T follicular helper cell (primary cell): ENCODE data around the gene TRAPPC4.
"Not testable (repeated sequence)": the region's sequence is repeated elsewhere in the genome, so short reads cannot be mapped to it uniquely, and the experiment has no call there.

Source experiments
- DNase-seq: peaks from one replicate; pipeline ENCODE4 v3.0.0-alpha.2; 2020; ENCODE audit warnings: low read depth
- total RNA-seq, 2 experiments: gene quantifications; one replicate each; lab custom pipeline; 2026; lab: John Stamatoyannopoulos, UW

TRAPPC4 gene, protein sequence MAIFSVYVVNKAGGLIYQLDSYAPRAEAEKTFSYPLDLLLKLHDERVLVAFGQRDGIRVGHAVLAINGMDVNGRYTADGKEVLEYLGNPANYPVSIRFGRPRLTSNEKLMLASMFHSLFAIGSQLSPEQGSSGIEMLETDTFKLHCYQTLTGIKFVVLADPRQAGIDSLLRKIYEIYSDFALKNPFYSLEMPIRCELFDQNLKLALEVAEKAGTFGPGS
- 43.0 to 58.3 reads per million in 2 experiments for total RNA-seq

DNA sequence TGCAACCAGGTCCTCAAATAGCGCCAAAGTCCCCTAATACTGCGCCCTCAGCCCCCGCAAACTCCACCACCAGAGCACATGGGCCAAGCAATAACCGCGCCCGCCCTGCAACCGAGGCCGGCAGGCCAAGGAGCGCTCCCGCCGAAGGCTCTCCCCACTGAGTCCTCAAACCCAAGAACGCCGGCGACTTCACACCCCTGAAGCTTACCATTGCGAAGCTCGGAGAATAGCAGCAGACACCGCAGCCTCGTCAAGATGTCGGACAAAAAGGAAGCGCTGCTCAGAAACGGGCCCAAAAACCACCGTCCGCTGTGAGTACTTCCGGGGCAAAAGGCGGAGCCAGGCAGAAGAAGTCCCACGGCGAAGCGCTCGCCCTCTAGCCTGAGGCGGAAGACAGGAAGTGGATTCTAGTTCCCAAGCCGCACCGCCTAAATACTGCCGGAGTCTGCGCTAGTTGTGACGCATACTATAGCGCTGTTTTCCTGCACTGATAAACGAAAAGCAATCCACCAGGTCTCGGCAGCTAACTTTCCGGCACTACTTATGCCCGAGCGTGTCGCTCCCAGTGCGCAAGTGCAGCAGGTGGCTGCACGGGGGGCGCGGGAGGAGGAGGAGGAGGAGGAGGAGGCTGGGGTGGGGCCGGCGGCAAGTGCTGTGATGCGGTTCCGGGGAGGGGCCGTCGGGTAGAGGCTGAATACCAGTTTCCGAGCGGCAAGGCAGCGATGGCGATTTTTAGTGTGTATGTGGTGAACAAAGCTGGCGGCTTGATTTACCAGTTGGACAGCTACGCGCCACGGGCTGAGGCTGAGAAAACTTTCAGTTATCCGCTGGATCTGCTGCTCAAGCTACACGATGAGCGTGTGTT, at the start of gene TRAPPC4, which contains the start of gene RPS25:
TRAPPC4 (plus strand) TSS at position 693 of the 865 bp plus-strand sequence; CDS start at position 723, 30 bp downstream.
RPS25 (minus strand) TSS at position 270 of the 865 bp plus-strand sequence; CDS start at position 211, 59 bp downstream.
- peak; percentile 94 for DNase-seq

DNA sequence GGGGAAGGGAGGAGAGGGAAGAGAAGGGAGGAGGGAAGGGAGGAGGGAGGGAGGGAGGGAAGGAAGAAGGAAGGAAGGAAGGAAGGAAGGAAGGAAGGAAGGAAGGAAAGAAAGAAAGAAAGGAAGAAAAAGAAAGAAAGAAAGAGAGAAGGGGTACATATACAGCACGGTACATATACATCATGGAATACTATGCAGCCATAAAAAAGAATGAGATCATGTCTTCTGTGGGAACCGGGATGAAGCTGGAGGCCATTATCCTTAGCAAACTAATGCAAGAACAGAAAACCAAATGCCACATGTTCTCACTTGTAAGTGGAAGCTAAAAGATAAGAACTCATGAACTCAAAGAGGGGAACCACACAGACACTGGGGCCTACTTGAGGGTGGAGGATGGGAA, 49.1 kb upstream of the TRAPPC4 start:
- not testable (repeated sequence) for DNase-seq

DNA sequence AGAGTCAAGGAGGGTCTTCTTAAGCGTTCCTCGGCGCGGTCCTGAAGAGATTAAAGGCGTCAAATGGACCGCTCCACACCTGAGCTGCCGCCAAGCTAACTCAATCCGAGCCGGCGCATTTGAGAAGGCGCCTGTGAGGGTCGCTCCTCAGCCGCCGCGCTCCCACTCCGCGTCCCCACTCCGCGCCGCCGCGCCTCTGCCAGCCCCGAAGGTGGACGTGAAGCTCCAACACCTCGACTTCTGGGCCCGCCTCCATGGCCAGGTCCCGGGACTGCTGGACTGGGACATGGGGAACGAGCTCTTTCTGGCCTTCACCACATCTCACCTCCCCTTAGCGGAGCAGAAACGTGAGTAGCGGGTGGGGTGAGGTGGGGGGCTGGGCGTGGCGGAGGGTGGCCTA, 46.9 kb upstream of the TRAPPC4 start, which contains the start of gene FOXR1:
FOXR1 (plus strand) TSS at position 116 of the 400 bp plus-strand sequence; CDS start at position 287, 171 bp downstream.
- no peak for DNase-seq

DNA sequence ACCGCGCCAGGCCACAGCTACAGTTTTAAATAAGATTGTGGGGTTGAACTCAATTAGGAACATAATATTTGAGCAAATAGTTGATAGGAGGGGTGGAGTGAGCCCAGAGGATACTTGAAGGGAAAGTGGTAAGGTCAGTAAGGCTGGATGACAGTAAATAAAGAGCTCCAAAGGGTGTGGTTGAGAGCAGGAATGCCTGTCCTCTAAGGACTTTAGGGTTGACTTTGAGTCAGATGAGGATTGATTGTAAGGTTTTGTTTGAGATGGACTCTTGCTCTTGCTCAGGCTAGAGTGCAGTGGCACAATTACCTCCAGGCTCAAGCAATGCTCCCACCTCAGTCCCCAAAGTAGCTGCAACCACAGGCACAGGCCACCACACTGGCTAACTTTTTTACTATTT, 44.6 kb upstream of the TRAPPC4 start:
- DNase-seq = no peak

DNA sequence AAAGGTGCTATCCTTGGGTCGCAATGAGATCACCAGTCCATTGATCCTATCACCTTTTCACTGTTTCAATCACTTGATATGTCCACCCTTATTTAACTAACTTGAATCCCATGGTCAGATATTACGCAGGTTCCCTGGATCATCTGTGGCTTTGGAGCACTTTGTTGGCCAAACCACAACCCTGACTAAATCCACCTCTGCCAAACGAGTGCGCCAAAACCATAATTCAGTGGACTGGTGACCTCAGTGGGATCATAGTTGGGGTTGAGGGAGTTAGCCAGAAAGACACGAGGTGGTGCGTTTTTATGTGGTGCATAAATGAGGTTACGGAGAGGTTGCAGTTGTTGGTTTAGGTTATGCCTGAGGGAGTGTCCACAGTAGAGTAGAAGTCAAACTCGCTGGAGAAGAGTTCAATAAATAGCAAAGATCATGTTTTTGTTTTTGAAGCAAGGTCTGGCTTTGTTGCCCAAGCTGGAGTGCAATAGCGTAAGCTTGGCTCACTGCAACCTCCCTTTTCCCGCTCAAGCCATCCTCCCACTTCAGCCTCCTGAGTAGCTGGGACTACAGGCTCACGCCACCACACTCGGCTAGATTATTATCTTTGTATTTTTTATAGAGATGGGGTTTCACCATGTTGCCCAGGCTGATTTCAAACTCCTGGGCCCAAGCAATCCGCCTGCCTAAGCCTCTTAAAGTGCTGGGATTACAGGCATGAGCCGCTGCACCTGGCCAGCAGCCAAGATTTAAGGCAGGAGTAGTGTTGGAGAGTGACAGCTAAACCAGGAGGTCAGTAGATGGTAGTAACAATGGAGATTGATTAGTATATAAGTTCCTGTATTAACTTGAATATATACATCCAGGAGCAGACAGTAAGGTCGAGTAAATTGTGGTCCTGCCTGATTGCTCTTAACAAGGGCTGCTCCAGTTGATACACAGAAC, 42.5 kb upstream of the TRAPPC4 start:
- no peak for DNase-seq

DNA sequence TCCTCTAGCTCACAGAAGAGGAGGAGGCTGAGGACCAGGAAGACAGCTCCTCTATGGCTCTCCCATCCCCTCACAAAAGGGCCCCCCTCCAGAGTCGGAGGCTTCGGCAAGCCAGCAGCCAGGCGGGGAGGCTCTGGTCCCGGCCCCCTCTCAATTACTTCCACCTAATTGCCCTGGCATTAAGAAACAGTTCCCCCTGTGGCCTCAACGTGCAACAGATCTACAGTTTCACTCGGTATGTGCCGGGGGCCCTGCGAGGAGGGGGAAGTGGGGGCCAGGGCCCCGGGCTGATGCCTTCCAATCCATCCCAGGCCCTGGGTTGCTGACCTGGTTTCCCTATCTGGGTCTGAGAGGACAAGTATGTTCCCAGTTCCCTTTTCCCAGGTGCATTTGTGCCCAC, 39.1 kb upstream of the TRAPPC4 start:
- DNase-seq = no peak

DNA sequence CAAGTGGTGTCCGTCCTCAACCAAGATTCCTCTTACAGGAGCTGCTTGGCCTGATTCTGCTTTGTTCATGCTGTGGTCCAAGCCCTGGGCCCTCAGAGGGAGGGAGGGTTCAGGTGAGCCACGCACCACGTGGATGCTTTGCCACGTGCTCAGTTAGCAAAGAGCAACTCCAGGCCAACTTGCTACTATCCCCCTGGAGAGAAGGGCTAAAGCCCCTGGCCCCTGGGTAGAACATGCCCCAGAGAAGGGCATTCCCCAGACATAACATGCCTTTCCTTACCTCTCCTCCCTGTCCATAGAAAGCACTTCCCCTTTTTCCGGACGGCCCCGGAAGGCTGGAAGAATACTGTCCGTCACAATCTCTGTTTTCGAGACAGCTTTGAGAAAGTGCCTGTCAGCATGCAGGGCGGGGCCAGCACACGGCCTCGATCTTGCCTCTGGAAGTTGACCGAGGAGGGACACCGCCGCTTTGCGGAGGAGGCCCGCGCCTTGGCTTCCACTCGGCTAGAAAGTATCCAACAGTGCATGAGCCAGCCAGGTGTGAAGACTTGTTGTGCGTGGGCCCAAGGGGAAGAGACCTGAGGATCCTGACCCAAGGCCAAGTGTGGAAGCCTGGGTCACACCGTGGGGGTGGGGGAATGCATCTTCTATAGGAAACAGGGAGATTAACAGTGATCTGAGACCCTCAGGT, 38.2 kb upstream of the TRAPPC4 start:
- DNase-seq = no peak

DNA sequence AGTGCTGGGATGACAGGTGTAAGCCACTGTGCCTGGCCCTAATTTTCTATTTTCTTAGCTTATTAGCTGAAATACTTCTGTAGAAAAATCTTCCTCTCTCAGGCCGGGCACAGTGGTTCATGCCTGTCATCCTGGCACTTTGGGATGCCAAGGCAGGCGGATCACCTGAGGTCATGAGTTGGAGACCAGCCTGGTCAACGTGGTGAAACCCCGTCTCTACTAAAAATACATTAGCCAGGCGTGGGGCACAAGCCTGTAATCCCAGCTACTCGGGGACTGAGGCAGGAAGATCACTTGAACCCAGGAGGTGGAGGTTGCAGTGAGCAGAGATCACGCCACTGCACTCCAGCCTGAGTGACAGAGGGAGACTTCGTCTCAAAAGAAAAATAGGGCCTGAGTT, 34.2 kb upstream of the TRAPPC4 start:
- not testable (repeated sequence) for DNase-seq

DNA sequence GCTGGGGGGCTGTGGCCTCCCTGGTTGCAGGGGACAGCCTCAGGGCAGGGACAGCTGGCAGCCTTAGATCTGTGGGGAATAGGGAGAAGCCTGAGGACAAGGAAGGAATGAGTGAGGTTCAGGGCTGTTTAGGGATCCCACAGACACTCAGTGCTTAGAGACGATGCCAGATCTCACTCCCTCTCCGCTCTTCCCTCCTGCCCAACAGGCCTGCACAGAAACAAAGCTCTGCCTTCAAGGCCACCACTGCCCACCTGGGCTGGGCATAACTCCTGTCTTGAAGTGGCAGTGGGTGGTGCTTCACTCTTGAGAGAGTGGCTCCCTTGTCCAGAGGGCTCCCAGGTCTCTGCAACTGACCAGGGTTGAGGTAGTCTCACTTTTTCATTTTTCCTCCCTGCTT, 33.7 kb upstream of the TRAPPC4 start:
- no peak for DNase-seq

DNA sequence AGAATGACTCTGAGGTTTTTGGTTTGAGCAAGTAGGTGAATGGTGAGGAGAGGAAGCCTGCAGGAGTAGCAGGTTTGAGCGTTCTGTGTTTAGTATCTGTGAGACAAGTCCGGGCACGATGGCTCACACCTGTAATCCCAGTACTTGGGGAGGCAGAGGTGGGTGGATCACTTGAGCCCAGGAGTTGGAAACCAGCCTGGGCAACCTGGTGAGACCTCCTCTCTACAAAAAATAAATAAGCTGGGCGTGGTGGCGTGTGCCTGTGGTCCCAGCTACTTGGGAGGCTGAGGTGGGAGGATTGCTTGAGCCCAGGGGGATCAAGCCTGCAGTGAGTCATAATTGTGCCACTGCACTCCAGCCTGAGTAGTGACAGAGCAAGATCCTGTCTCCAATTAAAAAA, 30.3 kb upstream of the TRAPPC4 start:
- no peak for DNase-seq

DNA sequence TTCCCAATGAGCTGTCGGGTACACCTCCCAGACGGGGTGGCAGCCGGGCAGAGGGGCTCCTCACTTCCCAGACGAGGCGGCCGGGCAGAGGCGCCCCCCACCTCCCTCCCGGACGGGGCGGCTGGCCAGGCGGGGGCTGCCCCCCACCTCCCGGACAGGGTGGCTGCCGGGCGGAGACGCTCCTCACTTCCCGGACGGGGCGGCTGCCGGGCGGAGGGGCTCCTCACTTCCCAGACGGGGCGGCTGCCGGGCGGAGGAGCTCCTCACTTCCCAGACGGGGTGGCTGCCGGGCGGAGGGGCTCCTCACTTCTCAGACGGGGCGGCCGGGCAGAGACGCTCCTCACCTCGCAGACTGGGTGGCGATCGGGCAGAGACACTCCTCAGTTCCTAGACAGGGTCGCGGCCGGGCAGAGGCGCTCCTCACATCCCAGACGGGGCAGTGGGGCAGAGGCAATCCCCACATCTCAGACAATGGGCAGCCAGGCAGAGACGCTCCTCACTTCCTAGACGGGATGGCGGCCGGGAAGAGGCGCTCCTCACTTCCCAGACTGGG, 27.0 kb upstream of the TRAPPC4 start:
- DNase-seq = not testable (repeated sequence)

DNA sequence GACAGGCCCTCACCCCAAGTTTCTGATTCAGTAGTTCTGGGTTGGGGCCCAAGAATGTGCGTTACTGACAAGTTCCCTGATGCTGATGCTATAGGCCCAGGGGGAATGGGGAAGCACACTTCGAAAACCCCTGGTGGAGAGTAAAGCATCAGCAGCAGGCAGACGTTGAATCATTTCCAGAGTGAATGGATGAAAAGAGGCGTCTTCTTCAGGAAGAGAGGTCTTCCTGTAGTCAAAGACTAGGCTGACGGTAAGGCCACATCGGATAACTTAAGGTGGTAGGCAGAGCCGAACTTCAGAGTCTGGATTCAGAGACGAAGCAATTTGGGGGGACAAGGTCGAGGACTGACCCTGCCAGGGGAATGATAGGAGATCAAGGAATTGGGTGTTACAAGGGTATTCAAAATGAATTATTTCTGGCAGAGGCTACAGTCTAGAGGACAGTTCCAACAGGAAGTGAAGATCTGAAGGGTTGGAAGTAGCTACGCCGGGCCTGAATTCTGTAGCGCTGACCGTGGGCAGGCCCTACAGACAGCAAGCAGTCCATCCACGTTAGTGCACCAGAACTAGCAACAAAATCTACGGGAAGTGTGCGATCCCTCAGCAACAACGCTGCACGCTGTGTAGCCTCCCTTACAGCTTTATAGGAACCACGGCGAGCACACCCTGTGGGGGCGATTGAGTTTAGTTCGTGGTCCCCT, 21.5 kb upstream of the TRAPPC4 start:
- no peak for DNase-seq

DNA sequence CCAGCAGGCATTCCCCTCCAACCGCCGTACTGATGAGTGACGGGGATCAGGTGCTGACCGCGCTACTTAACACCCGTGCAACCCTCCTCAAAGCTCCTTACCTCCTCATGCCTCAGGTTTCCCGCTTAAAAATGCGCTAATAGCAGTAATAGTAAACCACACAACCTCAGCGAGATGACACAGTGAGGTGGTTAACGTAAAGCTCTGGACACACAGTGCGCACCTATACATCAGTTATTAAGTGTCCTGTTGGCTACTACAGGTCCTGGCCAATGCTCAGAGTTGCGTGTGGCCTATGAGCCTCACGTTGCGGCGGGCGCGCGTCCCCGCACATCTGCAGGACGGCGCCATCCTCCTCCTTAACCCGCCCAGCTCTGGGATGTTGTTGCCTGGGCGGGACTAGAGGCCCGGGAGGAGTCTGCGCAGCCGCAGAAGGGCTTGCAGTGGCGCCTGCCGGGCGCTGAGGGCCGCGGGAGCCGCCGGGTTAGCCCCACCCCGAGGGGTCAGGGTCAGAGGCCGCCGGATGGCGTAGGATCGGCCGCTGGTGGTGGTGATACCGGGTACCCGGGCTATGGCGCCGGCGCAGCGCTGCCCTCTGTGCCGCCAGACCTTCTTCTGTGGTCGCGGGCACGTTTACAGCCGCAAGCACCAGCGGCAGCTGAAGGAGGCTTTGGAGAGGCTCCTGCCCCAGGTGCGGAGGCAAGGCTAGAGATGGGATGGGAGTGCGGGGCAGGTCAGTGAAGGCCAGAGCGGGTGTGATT, 20.8 kb upstream of the TRAPPC4 start, which contains the start of gene CENATAC:
CENATAC (plus strand) TSS at position 512 of the 761 bp plus-strand sequence; CDS start at position 572, 60 bp downstream.
- DNase-seq = peak; percentile 92

DNA sequence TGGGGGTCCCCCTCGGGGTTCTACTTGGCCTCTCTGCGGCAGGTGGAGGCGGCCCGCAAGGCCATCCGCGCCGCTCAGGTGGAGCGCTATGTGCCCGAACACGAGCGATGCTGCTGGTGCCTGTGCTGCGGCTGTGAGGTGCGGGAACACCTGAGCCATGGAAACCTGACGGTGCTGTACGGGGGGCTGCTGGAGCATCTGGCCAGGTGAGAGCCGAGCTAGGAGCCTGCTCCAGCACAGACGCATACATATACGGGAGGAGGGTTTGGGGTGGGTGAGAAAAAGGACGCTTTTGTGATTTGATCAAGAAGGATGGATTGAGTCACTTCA, 20.2 kb upstream of the TRAPPC4 start:
- DNase-seq = peak; percentile 15

DNA sequence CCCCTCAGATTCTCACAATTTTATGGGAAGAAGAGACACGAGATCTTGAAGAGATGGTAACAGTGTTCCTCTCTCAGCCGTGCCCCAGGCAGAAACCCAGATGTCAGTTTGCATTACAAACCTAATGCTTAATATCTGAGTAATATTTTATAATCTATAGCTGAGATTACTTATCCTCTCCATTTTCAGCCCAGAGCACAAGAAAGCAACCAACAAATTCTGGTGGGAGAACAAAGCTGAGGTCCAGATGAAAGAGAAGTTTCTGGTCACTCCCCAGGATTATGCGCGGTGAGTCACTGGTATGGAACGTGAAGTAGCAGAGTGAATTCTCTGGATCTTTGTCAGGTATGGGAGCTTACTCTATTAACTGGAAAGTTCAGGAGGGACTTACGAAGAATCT, 19.7 kb upstream of the TRAPPC4 start:
- DNase-seq = no peak

DNA sequence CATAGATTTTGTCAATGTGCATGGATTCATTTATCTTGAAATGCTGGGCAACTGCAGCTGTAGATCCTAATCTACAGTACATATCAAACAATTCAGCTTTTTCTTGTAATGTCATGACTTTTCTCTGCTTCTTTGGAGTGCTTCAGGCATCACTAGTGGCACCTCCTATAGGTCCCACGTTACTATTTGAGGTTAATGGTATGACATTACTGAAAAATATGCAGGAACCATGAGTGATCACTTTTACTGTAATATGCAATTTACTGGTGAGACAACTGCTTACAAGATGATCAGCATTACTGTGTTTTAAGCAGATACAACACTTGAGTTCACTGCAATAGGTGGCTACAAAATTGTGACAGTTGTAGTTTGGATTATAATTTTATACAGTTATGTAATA, 17.7 kb upstream of the TRAPPC4 start:
- no peak for DNase-seq

DNA sequence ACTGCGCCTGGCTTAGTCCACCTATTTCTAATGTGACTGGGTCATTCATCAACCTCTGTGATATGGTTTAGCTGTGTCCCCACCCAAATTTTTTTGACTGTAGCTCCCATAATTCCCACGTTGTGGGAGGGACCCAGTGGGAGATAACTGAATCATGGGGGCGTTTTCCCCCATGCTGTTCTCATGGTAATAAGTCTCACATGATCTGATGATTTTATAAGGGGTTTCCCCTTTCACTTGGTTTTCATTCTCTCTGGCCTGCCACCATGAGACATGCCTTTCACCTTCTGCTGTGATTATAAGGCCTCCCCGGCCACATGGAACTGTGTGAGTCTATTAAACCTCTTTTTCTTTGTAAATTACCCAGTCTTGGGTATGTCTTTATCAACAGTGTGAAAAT, 11.9 kb upstream of the TRAPPC4 start:
- no peak for DNase-seq

DNA sequence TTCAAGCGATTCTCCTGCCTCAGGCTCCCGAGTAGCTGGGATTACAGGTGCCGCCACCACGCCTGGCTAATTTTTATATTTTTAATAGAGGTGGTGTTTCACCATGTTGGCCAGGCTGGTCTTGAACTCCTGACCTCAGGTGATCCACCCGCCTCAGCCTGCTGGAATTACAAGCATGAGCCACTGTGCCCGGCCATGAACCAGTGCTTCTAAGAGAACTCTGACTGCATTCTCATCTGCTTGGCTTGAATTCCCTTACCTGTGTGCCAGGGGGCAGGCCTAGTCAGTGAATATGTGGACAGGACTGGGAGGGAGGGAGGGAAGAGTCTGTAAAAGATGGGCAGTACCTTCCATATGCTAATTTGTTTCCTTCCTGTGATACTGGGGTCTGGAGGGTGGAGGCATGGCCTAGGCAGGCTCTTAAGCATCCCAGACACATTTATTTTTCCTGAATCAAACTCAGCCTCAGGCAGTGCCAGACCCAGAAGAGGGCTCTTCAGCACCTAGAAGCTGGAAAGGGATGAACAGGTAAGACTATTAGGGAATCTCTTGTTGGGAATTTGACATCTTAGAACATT, 7.0 kb upstream of the TRAPPC4 start:
- no peak for DNase-seq

DNA sequence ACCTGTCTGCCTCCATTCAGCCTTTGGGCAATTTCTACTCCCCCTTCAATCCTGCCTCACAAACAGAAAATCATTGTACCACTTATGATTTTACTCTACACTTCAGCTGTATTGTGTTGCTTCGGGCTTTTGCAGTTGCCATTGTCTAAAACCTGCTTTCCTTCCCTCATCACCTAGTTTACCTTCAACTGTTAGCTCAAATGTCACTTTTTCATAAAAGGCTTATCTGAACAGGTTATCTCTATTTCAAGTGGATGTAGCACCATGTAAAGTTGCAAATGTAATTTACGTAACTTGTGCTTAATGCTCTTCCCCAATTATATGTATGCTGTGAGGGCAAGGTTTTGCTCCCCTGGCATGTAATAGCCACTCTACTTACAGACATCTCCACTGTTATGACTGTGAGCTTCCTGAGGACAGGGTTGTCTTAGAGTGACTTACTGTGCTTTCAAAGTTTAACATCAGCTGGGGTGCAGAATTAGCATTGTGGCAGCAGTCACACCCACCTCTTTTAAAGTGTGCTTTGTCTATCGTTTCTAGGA, 5.9 kb upstream of the TRAPPC4 start:
- no peak for DNase-seq
